Left cardiac atrium (tissue), 4 donors: ENCODE data around the gene MED13L. TPM values are rescaled to one million over a fixed set of nuclear protein-coding genes. Genes with fewer than 3 reads are reported as not detected.

Experiments used
- ATAC-seq, 2 donors: fragments of 200-7000 bp; cut with Tn5 transposase; one replicate each; pipeline ENCODE4 v1.9.1; 2020; ENCODE audit warnings: mild to moderate bottlenecking in 2 of 2, moderate library complexity in 2 of 2
- DNase-seq: peaks from one replicate; pipeline ENCODE4 v3.0.0-alpha.2; 2020
- intact Hi-C, 2 donors: fragments of 100-400 bp; cut with DNase I; formaldehyde crosslinking; loops; one replicate each; pipeline versions ENCODE4 v1.14.1 to v1.15.1; 2022 to 2023
- total RNA-seq, 2 donors: library from RNA; stranded (reverse); fragmentation: NEBNext Ultra II Directional; extraction: Animal tissue kit (Norgen Biotek cat#: 25700); gene quantifications; one replicate each; pipeline ENCODE4 v1.2.1, GENCODE V29; 2021
- donor health status: DM: no; HTN: yes; CAD: no.
- donor health status: DM: no; HTN: yes; CAD: no; lungs with severe emphysema.
- donor health status: DM: yes; HTN: yes; CAD: no.
- donor health status: Dilated cardiomyopathy.

The MED13L gene
- total RNA-seq, 2 donors from 2014 or later: 66.0 to 68.3 TPM

DNA sequence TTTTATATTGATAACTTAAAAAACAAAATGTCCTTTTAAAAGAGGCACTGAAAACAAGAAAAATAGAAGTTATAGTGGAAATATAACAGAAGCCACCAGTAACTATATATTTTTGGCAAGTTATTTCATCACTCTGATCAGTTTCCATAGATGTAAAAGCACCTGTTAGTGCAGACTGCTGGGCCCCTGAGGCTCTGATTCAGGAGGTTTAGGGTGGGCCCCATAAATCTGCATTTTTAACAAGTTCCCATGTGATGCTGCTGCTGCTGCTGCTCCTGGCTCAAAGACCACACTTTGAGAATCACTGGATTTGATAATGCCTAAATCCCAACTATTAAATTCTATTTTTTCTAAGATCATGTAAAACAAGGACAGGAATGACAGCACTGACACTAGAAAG lies 251.1 kb downstream of the MED13L start:
- intact Hi-C loops: no loop called here
- DNase-seq (no peak), ATAC-seq (no peak)

DNA sequence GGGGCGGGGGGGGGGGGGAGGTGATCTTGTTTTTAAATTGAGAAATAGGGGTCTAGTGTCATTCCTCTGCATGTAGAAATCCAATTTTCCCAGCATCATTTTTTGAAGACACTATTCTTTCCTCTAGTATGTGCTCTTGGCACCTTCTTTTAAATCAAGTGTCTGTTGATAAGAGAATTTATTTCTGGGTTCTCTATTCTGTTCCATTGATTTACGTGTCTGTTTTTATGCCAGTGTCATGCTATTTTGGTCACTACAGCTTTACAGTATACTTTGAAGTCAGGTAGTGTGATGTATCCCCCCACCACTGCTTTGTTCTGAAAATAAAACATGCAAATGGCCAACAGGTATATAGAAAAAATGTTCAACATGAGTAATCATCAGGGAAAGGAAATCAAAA lies 252.7 kb downstream of the MED13L start:
- intact Hi-C loops: no loop called here
- no peak for DNase-seq
- no peak for ATAC-seq

DNA sequence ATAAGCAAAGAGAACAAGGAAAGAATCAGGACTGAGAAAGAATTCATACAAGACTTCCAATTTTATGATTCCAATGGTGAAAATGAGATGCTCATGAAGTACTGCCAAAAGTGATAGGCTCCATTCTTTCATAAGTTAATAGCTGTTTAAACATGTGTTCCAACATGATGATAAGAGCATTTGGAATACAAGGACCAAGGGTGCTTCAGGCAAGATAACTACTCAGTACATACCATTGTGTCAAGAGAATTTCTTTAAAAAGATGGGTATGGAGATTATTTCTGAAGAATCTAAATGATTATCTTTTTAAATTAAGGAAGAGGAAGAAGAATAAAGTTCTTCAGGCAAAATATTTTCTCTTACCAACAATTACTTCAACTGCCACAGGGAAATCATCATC lies 258.1 kb downstream of the MED13L start:
- ATAC-seq (no peak), DNase-seq (no peak)
- intact Hi-C loops: loop anchor here (5.0 to 10.0 kb wide), 3 partner anchors 215 to 575 kb away; no protein-coding TSS in a partner anchor

DNA sequence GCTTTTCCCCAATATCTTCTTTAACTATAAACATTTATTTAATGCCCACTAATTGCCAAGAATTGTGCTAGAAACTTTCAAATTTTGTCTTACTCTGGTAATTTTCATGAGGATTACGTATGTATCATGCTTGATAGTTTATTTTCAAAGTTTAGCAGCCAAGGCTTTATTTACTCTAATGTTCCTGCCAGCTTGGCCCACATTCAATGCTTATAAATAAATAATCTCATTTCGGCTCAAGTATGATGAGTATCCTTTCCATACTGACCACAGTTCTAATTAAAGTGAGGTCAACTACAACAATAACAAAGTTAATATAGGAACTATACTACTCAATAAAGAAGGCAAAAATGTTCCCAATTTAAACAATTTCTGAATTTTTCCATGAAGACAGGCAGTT lies 259.2 kb downstream of the MED13L start:
- ATAC-seq (no peak), DNase-seq (no peak)
- intact Hi-C loops: loop anchor here (5.0 to 10.0 kb wide), 3 partner anchors 217 to 577 kb away; no protein-coding TSS in a partner anchor

DNA sequence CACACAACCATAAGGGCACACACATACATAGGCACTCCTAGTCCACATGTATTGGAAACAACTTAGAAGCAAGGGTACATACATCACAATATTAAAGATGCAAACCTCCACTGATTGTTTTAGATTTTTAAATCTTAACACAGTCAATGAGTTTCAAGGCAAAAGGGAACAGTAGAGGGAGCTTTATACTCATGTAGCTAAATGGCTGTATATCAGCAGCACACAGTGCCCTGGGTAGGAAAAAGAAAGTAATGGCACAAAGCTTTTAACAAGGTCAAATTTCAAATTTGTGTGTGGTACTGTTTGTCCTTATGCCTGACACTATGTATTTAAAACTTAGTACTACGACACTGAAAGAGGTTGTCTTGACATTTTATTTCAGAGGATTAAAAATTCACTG lies 262.0 kb downstream of the MED13L start:
- DNase-seq: no peak
- ATAC-seq: peak; percentile 63 to 80
- intact Hi-C loops: loop anchor here (5.0 to 10.0 kb wide), 3 partner anchors 219 to 579 kb away; no protein-coding TSS in a partner anchor

DNA sequence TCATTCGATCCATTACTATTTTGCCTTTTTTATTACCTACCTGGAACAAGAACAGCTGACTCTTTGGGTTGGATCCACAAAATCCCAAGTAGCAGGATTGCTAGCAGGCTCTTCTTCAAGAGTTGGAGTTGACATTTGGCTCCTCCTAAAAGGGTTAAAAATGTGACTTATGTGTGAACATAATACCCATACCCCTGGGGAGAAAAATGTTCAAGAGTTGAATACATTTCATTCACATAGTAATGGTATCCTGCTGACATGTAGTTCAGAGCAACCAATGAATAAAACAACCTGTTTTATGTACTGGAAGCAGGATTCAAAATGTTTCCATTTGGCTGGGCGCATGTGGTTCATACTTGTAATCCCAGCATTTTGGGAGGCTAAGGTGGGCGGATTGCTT lies 264.7 kb downstream of the MED13L start:
- ATAC-seq: no peak
- intact Hi-C loops: loop anchor here (5.0 to 10.0 kb wide), 3 partner anchors 222 to 590 kb away; no protein-coding TSS in a partner anchor
- DNase-seq: no peak

DNA sequence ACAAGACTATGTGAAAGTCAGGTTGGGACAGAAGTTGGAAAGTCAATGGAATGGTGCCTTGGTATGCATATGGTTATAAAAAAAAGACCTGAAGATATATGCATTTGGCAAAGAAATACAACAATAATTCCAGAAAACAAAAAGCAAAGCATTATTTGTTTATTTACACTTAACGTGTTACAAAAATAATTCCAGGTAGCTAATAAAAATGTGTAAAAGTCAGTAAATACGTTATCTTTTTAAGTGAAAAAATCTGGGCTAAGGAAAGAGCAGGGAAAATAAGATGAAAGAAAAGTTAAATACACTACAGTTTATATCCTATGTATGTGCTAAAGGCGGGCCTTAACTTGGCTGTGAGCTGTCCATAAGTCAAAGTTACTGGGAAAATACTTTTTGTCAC lies 266.3 kb downstream of the MED13L start:
- intact Hi-C loops: loop anchor here (5.0 to 10.0 kb wide), 3 partner anchors 224 to 591 kb away; no protein-coding TSS in a partner anchor
- ATAC-seq: no peak
- no peak for DNase-seq

DNA sequence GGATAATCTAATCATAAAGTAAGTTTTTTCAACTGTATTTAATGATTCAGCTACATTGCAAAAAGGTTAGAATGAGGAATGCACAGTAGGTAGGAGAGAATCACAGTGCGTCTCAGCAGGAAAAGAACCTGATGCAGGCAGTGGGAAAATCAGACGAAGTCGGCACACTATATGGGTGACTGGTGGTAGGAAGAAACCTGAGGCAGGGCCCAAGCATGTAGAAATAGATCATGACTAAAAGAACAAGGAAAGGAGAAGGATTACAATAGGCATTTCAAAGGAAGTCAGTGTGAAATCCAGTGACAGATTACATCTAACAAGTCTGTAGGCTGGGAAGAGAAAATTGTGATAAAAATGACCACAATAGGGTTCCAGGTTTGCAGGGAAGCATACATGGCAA lies 267.0 kb downstream of the MED13L start:
- ATAC-seq (no peak), DNase-seq (no peak)
- intact Hi-C loops: loop anchor here (5.0 to 10.0 kb wide), 3 partner anchors 224 to 592 kb away; no protein-coding TSS in a partner anchor

DNA sequence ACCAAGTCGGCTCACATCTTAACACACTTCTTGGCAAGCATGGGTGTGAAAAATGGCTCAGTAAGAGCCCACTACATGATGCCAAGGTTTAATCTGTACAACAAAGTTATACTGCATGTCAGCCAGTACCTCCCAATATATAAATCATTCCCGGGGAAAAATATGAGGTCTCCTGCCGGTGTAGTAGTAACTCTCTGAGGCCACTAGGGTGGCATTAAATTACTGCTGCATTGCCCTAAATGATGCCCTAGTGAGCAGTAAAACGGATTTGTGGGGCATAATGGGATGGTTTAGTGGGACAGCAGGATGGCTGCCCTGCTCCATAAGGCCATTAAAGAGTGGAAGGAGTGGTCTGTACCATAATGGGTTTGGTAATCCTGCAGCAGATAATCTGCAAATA lies 267.7 kb downstream of the MED13L start:
- ATAC-seq (no peak), DNase-seq (no peak)
- intact Hi-C loops: loop anchor here (5.0 to 10.0 kb wide), 4 partner anchors 225 to 687 kb away; no protein-coding TSS in a partner anchor

DNA sequence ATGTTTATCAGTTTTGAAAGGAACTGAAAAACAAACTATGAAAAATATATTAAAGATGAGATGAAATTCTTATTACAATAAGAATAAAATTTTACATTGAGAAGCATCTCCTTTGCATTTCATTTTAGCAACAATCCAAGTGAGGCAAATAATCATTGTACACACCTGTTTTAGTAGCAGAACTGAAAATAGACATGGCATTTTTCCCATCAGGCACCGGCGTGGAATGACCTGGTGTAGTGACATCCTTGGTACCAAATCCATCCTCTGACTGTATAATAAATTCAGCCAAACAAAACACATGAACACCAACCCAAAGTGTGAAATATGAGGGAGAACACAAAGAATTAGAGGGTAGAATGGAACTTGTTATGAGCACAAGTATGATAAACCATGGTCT lies 271.4 kb downstream of the MED13L start:
- ATAC-seq: no peak
- DNase-seq: no peak
- intact Hi-C loops: loop anchor here in 1 of 2 donors (5.0 kb wide), 1 partner anchor 691 kb away; no protein-coding TSS in a partner anchor

DNA sequence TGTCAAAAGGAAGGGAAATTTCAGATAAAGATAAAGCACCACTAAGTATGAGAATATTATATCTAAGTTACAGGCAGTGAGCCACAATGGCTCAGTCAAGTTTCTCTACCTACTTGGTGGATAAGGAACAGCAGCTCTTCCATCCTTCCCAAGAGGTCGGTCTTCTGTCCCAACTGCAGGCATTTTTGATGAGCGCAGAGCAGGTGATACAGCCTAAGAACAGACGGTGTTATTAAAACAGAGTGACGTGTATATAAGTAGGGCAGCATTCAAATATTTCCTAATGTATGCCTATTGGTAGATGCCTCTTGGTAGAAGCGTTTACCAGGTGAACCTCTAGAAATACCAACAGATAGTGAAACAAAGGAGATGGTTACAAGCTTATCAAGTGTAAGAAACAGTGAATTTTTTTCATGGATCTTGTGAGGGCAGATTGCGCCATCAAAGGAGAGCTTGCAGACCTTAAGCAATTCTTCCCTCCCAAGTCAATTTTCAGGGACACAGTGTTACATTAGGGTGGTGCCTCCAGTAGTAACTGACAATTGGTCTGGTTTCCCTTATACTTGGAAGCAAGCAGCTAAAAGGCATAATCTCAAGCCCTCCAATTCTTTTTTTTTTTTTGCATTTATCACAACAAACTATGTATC lies 274.5 kb downstream of the MED13L start:
- DNase-seq (no peak), ATAC-seq (peak in 1 of 2 donors; percentile 34)
- intact Hi-C loops: no loop called here

DNA sequence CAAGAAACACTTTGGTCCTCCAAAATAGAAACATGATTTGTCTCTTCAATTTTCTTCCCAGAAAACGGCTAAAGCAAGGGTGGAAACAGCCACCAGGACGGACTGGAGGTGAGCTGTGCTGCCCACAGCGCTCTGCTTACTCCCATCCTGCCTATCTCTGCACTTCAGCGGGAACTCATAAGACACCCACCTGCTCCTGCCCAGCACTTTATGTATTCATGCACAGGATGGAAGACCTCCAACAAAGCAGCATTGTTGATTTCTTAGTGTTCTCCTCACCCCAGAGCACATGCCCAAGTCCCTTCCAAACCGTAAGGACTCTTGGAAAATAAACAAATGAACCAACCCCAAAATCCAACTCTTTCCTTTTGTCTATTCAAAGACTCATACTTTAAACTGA lies 277.2 kb downstream of the MED13L start:
- DNase-seq: no peak
- ATAC-seq: no peak
- intact Hi-C loops: no loop called here

DNA sequence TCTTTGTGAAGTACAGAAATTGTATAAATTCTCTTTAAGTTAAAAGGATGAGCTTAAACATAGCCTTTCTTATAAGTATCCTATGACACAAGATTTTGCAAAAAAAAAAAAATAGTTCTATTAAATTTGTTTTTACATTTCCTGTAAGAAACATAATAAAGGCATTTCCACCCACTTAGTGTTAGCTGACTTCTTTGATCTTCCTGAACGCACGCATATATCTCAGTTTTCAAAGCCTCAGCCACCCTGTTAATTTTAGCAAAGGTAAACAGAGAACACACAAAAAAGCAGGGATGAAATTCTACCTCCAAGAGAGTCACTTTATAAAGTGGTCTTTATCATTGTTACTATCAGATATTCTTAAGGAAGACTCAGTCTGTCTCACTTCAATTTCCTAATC lies 277.9 kb downstream of the MED13L start:
- no peak for ATAC-seq
- DNase-seq: no peak
- intact Hi-C loops: loop anchor here (5.0 to 10.0 kb wide), 4 partner anchors 238 to 715 kb away; no protein-coding TSS in a partner anchor

DNA sequence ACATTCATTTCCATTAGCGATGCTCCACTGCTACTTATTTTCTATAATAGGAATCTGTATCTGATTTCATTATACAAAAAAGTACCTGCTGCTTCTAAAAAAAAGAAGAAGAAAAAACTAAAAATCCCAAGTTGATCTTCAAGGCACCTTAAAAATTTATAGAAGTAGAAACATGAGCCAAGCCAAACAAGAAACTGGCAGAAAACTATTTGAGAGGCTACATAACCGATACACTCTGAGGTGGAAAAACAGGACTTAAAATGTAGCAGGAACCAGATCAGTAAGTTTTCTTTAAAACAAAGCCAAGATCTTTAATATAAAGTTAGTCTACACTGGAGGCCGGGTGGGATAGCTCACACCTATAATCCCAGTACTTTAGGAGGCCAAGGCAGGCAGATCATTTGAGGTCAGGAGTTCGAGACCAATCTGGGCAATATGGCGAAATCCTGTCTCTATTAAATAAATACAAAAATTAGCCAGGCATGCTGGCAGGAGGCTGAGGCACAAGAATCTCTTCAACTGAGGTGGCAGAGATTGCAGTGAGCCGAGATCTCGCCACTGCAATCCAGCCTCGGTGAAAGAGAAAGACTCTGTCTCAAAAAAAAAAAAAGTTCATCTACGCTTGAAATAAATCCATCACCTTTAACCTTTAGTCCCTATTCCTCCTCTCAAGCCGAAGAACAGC lies 278.6 kb downstream of the MED13L start:
- intact Hi-C loops: loop anchor here (5.0 to 10.0 kb wide), 4 partner anchors 238 to 716 kb away; no protein-coding TSS in a partner anchor
- DNase-seq (no peak), ATAC-seq (no peak)

DNA sequence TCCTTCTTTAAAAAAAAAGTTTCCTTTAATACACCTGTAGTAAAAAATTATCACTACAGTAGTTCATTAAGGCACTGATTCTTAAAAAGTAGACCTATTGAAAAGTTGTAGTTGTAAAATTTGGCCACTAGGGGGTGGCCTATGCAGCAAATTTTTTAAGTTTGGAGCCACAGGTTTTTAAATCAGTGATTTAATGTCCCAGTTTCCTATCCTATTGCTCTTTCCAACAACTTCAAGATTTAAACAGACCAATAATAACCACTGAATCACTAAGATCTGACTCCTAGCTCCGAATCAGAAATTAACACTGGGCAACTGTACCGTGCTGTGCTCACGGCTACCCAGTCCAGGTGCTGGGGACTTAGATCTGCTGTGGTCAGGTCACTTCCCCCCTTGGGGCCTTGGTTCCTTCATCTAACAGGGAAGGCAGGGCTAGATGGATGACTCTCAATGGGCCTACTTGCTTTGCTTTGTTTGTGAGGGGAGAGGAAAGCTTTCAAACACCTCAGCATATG lies 279.3 kb downstream of the MED13L start:
- ATAC-seq: peak; percentile 30 to 39
- no peak for DNase-seq
- intact Hi-C loops: loop anchor here (5.0 to 10.0 kb wide), 4 partner anchors 239 to 717 kb away; no protein-coding TSS in a partner anchor

DNA sequence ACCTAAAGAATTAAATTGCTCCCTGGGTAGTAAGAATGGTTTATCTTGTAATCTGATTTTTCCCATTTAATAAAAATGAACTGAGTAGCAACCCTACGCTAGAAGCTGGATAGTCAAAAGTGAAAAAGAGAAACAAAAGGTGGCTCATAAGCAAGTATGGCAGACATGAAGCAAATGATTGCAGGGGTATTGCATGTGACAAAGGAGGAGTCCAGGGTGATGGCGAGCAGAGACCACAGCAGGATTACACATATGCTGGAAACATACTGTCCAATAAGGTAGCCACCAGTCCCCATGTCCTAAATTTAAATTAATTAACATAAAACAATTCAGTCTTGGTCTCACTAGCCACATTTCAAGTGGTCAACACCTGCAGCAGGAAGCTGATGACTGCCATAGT lies 283.8 kb downstream of the MED13L start:
- no peak for ATAC-seq
- no peak for DNase-seq
- intact Hi-C loops: loop anchor here in 1 of 2 donors (10.0 kb wide), 1 partner anchor 721 kb away; no protein-coding TSS in a partner anchor

DNA sequence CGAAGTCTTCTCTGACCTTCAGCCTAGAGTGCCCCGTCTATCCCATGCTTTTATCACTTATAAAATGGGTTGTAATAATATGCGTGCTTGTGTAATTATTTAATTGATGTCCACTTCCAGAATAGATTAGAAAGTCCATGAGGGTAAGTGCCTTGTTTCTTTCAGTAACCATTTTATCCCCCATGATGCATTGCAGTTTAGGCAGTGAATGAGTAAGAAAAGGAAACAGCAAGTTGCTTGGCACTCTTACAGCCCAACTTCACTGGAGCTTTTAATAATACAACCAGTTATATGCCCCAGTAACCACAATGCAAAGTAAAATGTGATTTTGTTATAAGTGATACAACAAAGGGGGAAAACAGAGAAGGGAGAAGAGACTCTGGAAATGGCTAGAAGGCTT lies 287.3 kb downstream of the MED13L start:
- DNase-seq (no peak), ATAC-seq (no peak)
- intact Hi-C loops: loop anchor here in 1 of 2 donors (10.0 kb wide), 1 partner anchor 725 kb away; no protein-coding TSS in a partner anchor

DNA sequence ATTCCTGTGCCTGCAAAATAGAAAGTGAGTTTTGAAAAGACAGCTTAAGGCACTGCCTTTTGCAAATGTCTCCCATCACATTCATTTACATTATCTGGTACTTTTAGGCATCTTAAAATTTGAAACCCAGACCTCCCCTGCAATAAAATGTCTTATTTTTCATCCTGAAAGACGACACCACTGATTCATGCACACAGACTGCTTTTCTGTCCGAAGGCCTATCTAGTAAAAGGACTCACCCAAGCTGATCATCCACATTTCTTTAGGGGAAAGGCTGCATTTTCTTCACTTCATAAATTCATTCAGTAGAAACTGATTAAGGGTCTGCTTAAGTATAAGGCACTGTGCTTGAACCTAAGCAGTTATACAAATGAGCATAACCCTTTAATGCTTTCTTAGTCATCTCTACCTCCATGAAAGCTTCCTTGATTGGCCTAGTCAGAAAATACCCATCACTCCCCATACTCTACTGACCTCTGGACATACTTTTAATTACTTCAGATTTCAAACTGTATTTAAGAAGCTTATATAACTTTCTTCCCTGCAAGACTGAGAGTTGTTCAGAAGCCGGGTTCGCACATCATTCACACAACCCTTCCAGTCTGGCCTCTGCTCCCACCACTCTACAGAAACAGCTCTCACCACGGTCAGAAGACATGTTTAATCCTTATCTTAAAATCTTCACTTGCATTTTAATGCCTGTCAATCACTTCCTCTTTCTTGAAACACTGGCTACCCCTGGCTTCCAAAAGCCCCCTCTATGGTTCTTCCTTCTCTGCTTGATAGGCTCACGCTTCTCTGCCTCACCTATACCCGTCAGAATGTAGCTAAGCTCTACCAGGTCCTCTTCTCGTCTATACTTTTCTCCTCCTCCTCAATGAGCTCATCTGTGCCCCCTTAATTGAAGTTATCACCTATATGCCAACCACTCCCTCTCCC lies 288.6 kb downstream of the MED13L start:
- DNase-seq (no peak), ATAC-seq (no peak)
- intact Hi-C loops: no loop called here

DNA sequence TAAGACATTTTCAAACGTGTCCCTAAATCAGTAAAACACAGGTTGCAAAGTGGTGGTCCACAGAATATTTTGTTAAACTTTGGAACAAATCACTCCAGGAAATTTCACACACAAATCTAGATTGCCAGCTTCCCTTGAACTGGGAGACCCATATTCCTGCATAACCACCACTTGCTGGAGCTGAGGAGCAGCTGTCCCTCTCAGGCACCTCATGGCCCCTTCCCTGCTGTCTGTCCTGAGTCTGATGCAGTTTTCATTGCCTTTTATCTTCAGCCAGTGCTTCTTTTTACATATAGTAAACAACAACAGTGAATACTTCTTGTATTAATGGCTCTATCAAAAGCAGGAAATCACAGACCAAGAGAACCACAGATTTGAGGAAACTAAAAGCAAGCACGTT lies 289.3 kb downstream of the MED13L start:
- no peak for ATAC-seq
- DNase-seq: no peak
- intact Hi-C loops: no loop called here
